ENCODE measurements around the gene ART4. TPM values are rescaled to one million over a fixed set of nuclear protein-coding genes. Genes with fewer than 3 reads are reported as not detected.

Gene ART4
- total and polyA plus RNA-seq, 11 donors = 0.44 to 5.9 (median 2.2) TPM

GRCh38 chr12:14868916-14869506 is 25.7 kb upstream of the ART4 start:
- DNase-seq (no peak), ATAC-seq (peak in 1 of 4 donors; percentile 34)
- no peak for TF ChIP-seq POLR2A (IDR thresholded peaks at IDR 0.05)
- TF ChIP-seq, protein P1, sequence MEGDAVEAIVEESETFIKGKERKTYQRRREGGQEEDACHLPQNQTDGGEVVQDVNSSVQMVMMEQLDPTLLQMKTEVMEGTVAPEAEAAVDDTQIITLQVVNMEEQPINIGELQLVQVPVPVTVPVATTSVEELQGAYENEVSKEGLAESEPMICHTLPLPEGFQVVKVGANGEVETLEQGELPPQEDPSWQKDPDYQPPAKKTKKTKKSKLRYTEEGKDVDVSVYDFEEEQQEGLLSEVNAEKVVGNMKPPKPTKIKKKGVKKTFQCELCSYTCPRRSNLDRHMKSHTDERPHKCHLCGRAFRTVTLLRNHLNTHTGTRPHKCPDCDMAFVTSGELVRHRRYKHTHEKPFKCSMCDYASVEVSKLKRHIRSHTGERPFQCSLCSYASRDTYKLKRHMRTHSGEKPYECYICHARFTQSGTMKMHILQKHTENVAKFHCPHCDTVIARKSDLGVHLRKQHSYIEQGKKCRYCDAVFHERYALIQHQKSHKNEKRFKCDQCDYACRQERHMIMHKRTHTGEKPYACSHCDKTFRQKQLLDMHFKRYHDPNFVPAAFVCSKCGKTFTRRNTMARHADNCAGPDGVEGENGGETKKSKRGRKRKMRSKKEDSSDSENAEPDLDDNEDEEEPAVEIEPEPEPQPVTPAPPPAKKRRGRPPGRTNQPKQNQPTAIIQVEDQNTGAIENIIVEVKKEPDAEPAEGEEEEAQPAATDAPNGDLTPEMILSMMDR (IDR thresholded peaks at IDR 0.05) = no peak
- H3K4me1 ChIP-seq = peaks cover 0 to 6% (median 0%) of the 10 kb centered on the region in 12 donors
- H3K4me3 ChIP-seq = no peak overlapping the region
- H3K9me3 ChIP-seq = peaks cover 0 to 9% (median 0%) of the 10 kb centered on the region in 12 donors
- H3K27ac ChIP-seq = no peak overlapping the region
- intact Hi-C loops (cut with DNase I) = no loop called here
- no peaks in the 10 kb centered on the region for H3K27me3 ChIP-seq
- H3K36me3 ChIP-seq = no peaks in the 10 kb centered on the region
- WGBS, 4 donors = 84 to 100% (median 96%) methylated on average over 3 of the region's 3 CpGs

GRCh38 chr12:14860490-14860889 is 17.2 kb upstream of the ART4 start:
- intact Hi-C loops (cut with DNase I) = no loop called here
- Histone ChIP-seq H3K36me3 (no peaks in the 10 kb centered on the region), H3K27ac (no peak overlapping the region), H3K27me3 (no peaks in the 10 kb centered on the region), H3K4me1 (no peaks in the 10 kb centered on the region), H3K9me3 (peaks cover 0 to 32% (median 14%) of the 10 kb centered on the region in 12 donors), H3K4me3 (no peak overlapping the region)
- no peak for DNase-seq
- no peak for ATAC-seq
- TF ChIP-seq, protein P1 (IDR thresholded peaks at IDR 0.05) = no peak
- TF ChIP-seq POLR2A (IDR thresholded peaks at IDR 0.05) = no peak

- WGBS, 4 donors = 90 to 99% (median 91%) methylated on average over 1 of the region's 1 CpG
- intact Hi-C loops (cut with DNase I) = no loop called here
Measured at GRCh38 chr12:14858513-14858912, 15.2 kb upstream of the ART4 start.

DNA sequence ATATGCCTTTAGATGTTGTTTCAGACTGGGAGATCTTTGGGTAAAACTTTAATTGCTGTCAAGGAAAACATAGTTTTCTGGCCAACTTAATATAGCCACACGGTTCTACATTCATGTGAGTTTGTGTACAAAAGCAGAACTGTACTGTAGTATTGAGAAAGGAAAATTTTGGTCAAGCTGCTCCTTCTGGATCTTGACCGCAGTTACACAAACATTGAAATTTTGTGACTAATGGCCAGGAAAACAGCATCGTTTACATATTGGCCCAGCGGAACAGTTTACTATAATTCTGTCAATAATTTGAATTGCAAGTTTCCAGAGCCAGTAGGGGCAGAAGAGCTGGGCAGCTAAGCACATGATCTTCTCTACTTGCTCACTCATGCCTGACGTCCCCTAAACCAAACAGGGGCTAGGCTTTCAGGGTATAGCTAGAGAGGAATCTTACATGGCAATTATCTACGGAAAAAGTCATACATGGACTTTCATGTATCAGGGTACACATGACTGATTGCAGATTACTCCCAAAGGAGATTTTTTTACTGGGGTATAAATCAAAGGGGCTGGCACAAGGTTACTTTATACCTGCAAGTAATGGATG is 11.4 kb upstream of the ART4 start:
- no peak for TF ChIP-seq POLR2A (IDR thresholded peaks at IDR 0.05)
- TF ChIP-seq, protein P1 (IDR thresholded peaks at IDR 0.05) = no peak

More at GRCh38 chr12:14858513-14858912, 15.2 kb upstream of the ART4 start:
- no peaks in the 10 kb centered on the region for H3K27me3 ChIP-seq
- H3K36me3 ChIP-seq = no peaks in the 10 kb centered on the region
- peaks cover 0 to 14% (median 7%) of the 10 kb centered on the region in 12 donors for H3K4me1 ChIP-seq
- TF ChIP-seq POLR2A (IDR thresholded peaks at IDR 0.05) = no peak
- TF ChIP-seq, protein P1 (IDR thresholded peaks at IDR 0.05) = no peak
- H3K9me3 ChIP-seq = peaks cover 0 to 32% (median 14%) of the 10 kb centered on the region in 12 donors
- DNase-seq (no peak), ATAC-seq (no peak)
- no peak overlapping the region for H3K27ac ChIP-seq
- no peak overlapping the region for H3K4me3 ChIP-seq

More for the DNA sequence above, 11.4 kb upstream of the ART4 start:
- no peaks in the 10 kb centered on the region for H3K27me3 ChIP-seq
- intact Hi-C loops (cut with DNase I) = no loop called here
- DNase-seq (no peak), ATAC-seq (peak in 2 of 4 donors; percentile 46 to 54)
- no peaks in the 10 kb centered on the region for H3K36me3 ChIP-seq
- H3K4me1 ChIP-seq = peaks cover 0 to 21% (median 7%) of the 10 kb centered on the region in 12 donors
- H3K4me3 ChIP-seq = no peak overlapping the region
- H3K27ac ChIP-seq = peak overlapping the region in 6 of 12 donors; percentile 14 to 63 (median 44)
- peaks cover 0 to 13% (median 2%) of the 10 kb centered on the region in 12 donors for H3K9me3 ChIP-seq
- 72 to 76% (median 75%) methylated on average over 6 of the region's 6 CpGs for WGBS, 4 donors

All from heart left ventricle (tissue), 16 donors.